ENCODE measurements around the gene AURKAIP1. TPM values are rescaled to one million over a fixed set of nuclear protein-coding genes. Genes with fewer than 3 reads are reported as not detected.
A peak's percentile ranks its signal among the peaks of the same experiment; 100 is the strongest.

The AURKAIP1 gene
- total and polyA plus RNA-seq, 9 of the 15 experiments (the other 6 are each of a cell fraction or from before 2014, with no cell fraction given), result 7.8 to 478 (median 92.0) TPM

GRCh38 chr1:1348420-1349255 is 26.4 kb downstream of the AURKAIP1 start (continued):
- TF ChIP-seq, protein P1, sequence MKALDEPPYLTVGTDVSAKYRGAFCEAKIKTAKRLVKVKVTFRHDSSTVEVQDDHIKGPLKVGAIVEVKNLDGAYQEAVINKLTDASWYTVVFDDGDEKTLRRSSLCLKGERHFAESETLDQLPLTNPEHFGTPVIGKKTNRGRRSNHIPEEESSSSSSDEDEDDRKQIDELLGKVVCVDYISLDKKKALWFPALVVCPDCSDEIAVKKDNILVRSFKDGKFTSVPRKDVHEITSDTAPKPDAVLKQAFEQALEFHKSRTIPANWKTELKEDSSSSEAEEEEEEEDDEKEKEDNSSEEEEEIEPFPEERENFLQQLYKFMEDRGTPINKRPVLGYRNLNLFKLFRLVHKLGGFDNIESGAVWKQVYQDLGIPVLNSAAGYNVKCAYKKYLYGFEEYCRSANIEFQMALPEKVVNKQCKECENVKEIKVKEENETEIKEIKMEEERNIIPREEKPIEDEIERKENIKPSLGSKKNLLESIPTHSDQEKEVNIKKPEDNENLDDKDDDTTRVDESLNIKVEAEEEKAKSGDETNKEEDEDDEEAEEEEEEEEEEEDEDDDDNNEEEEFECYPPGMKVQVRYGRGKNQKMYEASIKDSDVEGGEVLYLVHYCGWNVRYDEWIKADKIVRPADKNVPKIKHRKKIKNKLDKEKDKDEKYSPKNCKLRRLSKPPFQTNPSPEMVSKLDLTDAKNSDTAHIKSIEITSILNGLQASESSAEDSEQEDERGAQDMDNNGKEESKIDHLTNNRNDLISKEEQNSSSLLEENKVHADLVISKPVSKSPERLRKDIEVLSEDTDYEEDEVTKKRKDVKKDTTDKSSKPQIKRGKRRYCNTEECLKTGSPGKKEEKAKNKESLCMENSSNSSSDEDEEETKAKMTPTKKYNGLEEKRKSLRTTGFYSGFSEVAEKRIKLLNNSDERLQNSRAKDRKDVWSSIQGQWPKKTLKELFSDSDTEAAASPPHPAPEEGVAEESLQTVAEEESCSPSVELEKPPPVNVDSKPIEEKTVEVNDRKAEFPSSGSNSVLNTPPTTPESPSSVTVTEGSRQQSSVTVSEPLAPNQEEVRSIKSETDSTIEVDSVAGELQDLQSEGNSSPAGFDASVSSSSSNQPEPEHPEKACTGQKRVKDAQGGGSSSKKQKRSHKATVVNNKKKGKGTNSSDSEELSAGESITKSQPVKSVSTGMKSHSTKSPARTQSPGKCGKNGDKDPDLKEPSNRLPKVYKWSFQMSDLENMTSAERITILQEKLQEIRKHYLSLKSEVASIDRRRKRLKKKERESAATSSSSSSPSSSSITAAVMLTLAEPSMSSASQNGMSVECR (CRISPR knock-in tag; IDR thresholded peaks at IDR 0.05), result no peak; the same call in 1 of the 2 replicates
- TF ChIP-seq, protein P2, sequence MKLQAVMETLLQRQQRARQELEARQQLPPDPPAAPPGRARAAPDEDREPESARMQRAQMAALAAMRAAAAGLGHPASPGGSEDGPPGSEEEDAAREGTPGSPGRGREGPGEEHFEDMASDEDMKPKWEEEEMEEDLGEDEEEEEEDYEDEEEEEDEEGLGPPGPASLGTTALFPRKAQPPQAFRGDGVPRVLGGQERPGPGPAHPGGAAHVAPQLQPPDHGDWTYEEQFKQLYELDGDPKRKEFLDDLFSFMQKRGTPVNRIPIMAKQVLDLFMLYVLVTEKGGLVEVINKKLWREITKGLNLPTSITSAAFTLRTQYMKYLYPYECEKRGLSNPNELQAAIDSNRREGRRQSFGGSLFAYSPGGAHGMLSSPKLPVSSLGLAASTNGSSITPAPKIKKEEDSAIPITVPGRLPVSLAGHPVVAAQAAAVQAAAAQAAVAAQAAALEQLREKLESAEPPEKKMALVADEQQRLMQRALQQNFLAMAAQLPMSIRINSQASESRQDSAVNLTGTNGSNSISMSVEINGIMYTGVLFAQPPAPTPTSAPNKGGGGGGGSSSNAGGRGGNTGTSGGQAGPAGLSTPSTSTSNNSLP (IDR thresholded peaks at IDR 0.05; ENCODE audit: borderline replicate concordance, low read depth, low read length), result no peak
- TF ChIP-seq GMEB1 (CRISPR knock-in tag; IDR thresholded peaks at IDR 0.05) (no peak), ATF1 (CRISPR knock-in tag; IDR thresholded peaks at IDR 0.05) (no peak), ATF1 (tag; IDR thresholded peaks at IDR 0.05) (no peak), NFE2L1 (tag; IDR thresholded peaks at IDR 0.05; ENCODE audit: borderline replicate concordance, low read depth) (no peak), POLR2G (IDR thresholded peaks at IDR 0.05; ENCODE audit: low read depth, low read length) (peak; percentile 58; the same call in 1 of the 2 replicates), MLLT1 (IDR thresholded peaks at IDR 0.05) (no peak), KLF1 (tag; IDR thresholded peaks at IDR 0.05) (peak; percentile 38; the same call in 1 of the 2 replicates), PYGO2 (tag; IDR thresholded peaks at IDR 0.05) (no peak), HNRNPK (IDR thresholded peaks at IDR 0.05; ENCODE audit: low read depth, low read length, poor library complexity, severe bottlenecking) (no peak), RBM17 (IDR thresholded peaks at IDR 0.05; ENCODE audit: borderline replicate concordance, low read depth, low read length) (no peak), STAT5A (IDR thresholded peaks at IDR 0.05; ENCODE audit: borderline replicate concordance, low read length) (no peak), NUFIP1 (IDR thresholded peaks at IDR 0.05; ENCODE audit: partially characterized antibody) (no peak), RBM25 (IDR thresholded peaks at IDR 0.05; ENCODE audit: low read depth, low read length, severe bottlenecking) (no peak), TRIM28 (IDR thresholded peaks at IDR 0.05) (no peak), ELF2 (CRISPR knock-in tag; IDR thresholded peaks at IDR 0.05) (no peak), NR2F6 (CRISPR knock-in tag; IDR thresholded peaks at IDR 0.05) (no peak), HNRNPLL (IDR thresholded peaks at IDR 0.05; ENCODE audit: low read depth, low read length, poor library complexity, severe bottlenecking) (no peak)

Measured in K562 (cell line).